ENCODE measurements around the gene HORMAD2.
"Not testable (repeated sequence)": the region's sequence is repeated elsewhere in the genome, so short reads cannot be mapped to it uniquely, and the experiment has no call there.

HORMAD2 gene

DNA sequence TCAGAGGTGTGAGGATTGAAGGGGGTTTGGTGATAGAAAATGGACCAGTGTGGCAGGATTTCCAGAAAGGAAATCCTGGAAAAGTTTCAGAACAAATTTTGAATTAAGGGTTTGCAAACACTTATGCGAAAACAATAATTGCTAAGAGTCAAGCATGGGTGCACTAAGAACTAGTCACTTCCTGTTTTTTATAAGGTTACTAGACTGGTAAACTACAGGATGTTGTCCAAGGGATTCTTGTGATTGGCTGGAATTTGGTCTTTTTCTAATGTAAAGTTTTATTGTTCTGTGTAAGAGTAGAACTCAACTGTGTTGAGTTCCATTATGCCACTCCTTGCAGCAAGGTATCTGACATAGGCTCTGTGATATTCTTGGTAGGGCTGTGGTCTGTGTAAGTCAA is 112.2 kb downstream of the HORMAD2 start:
- DNase-seq (ENCODE audit: low read depth) = no peak

DNA sequence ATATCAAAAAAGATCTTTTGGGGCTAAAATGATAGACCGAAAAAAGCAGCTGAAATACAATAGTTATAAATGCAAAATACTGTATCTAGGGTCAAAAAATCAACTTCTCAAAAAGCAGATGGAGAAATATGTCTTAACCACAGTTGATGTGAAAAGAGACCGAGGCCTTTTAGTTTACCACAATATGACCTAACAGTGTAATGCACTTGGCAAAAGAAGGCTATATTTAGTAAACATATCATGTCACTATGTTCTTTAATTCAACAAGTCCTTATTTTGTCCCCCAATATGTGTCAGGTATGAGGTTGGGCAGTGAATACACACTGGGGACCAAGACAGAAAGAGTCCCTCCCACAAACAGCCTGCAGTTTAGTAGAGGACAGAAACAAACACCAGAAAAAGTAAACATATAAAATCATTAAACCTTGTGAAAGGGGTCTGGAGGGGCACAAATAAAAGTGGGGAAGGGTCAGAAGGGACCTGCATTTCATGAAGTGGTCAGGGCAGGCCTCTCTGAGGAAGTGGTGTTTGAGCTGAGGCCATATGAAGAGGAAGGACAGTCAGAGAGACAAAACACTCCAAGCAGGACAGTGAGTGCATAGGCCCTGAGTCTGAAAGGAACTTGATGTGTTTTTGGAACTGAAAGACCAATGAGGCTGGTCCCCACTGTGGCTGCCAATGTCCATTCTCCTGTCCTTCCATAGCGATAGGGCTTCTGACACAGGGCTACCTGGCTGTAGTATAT is 112.9 kb downstream of the HORMAD2 start:
- no peak for DNase-seq (ENCODE audit: low read depth)

DNA sequence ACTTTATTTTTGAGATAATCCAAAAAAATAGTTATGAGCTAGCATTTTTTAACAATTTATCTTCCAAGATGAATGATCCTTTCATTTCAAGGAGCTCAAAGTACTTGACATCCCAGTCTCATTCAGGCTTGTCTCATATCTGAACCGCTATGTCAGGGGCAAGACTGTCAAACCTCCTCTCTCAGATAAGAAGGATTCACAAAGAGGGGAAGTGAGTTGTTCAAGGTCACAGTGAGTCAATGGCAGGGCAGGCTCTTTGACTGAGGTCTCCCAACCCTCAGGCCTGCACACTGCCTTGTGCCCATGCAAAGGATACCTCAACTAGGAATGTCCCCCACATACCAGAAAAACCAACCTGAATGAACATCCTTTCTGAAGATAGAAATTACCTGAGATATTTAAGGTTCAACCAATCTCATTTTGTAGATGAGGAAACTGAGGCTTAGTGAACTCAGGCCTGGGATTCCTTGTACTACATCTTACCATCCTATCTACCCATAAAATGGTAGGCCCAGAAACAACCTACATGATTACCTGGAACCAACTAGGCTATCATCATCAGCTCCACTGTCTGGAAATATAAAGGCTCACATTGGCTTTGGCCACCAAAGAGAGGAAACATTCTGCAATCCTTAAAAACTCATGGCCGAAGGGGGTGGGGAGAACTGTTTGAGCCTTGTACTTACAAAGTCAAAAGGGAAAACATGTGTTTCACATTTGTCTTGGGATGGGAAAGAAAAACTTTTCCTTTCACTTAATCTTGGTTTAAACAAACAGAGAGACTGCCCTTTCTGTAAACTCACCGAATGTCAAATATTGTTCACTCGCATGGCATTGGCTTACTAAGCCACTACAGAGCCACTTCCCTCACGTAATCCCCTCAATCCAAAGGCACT is 115.2 kb downstream of the HORMAD2 start:
- DNase-seq (ENCODE audit: low read depth) = no peak

DNA sequence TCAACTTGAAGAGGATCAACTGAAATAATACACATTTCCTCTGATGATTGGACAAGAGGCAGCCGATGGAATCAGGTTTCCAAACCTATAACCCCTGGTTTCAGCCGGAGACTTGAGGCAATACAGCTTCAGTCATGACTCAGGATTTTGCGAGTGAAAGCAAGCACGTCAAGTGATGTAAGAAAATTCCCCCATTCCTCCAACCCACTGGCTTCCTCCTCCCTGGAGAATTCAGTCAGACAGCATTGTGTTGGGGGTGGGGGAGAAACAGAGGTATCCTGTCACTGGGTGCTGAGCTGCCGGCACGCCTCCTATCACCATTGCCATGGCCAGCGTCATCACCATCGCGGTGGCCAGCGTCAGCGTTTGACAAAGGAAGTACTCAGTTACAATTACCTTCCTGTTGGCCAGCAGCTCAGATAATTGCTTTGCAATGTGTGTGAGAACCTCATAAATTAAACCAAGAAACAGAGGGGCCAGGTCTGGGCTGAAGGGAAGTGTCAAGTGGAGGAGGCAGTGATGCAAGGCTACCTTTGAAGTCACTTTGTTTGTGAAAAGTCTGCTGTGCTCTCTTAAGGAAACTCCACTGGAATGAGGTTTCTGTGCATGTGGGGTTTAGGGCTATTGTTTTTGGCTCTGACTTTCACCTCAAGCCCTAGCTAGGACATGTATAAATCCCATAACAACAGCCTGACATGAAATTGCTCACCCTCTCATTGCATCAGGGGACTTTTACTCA is 116.0 kb downstream of the HORMAD2 start:
- DNase-seq (ENCODE audit: low read depth) = peak; percentile 98

DNA sequence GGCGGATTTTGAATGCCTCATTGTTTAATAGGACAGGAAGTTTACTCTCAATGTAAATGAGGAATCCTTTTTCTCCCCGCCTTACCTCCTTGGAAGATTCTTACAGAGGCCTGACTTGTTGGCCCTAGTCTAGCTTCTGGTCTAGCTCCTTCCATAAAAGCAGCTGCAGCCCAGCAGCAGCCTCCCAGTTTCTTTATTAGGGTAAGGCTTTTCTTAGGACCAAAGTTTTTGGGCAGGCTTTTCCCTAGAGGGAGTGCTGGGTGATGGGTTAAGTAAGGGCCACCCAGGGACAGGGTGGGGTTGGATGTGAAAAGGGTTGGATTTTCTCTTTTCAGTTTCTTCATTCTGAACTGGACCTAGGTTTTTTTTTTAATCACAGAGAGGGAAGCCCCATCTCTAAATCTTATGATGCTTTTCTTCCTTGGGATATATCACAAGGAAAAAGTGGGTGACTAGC is 116.6 kb downstream of the HORMAD2 start:
- no peak for DNase-seq (ENCODE audit: low read depth)

DNA sequence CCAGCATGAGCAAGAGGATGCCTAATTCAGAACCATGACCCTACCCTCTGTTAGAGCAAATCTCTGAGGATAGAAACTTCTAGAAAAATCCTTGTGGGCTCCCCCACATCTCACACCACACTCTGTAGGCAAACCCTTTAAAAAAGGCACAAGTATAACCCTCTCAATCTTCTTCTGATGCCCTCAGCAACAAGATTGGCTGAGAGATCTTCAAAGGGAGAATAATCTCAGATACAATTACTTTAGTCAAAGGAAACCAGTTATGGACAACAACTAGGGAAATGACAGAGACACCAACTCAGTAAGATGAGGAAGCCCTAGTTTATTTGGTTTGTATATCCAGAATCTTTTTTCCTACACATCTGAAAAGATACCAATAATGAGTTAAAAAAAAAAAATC is 117.1 kb downstream of the HORMAD2 start:
- no peak for DNase-seq (ENCODE audit: low read depth)

DNA sequence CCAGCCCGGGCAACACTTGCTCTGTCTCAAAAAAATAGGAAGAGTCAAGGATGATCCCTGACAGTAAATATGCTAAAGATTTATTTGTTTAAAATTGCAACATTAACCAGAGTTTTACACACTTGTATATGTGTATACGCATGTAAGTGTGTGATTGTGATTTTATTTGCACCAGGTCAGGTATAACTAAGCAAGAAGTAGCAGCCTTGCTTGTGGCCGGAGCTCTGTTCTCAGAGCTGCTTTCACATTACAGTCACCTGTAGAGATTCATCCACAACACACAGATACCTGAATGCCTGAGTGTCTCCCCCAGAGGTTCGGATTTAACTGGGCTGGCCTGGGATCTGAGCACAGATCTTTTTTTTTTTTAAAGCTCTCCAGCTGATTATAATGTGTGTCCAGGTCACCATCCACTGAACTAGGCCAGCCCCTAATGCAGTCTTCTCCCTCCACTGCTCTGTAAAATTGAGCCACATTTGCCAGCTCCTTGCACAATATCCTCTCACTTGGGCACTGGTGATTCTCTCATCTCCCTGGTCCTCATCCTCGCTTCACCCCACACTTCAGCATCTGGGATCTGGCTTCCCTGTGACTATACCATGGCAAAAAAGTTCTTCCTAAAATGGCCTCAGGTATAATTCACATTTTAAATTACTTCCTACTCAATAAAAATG is 118.0 kb downstream of the HORMAD2 start:
- DNase-seq (ENCODE audit: low read depth) = no peak

DNA sequence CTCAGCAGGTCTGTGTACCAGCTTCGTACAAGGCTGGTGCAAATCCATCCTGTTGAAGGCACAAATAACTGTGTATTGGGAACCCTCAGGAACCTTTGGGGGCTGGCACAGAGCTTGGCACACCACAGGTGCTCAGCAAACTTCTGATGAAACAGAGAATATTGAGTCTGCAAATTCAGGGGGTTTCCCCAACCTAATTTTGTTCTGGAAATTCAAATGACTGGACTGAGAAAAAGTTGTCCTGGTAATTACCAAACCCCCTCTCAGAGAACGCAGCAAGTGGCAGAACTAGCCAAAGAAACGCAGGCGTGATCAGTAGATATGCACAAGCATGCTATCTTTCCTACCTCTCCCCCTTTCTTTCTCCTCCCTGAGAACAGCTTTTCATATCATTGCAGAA is 118.7 kb downstream of the HORMAD2 start:
- DNase-seq (ENCODE audit: low read depth) = no peak

DNA sequence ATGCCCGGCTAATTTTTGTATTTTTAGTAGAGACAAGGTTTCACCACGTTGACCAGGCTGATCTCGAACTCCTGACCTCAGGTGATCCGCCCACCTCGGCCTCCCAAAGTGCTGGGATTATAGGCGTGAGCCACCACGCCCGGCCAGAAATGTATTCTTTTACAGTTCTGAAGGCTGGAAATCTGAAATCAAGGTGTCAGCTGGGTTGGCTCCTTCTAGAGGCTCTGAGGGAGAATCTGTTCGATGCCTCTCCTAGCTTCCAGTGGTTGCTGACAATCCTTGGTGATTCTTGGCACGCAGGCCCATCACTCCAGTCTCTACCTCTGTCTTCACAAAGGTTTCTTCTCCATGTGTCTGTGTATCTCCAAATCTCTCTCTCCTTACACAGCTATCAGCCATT is 120.6 kb downstream of the HORMAD2 start:
- DNase-seq (ENCODE audit: low read depth) = not testable (repeated sequence)

DNA sequence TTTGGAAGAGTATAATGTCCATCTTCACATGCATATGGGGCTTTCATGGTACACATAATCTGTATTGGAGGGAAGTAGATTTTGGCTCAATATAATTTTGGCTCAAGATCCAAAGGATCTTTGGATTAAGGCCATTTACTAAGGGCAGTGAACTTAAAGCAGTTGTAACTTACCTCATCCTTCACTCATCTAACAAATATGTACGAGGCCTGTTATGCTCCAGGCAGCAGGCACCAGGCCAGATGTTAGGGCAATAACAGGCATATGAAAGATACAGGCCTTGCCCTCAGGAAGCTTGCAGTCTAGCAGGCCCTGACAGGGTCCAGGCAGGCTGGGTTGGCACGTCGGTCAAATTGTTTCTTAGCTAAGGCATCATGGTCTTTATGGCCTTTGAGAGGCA is 121.7 kb downstream of the HORMAD2 start:
- DNase-seq (ENCODE audit: low read depth) = peak; percentile 74

DNA sequence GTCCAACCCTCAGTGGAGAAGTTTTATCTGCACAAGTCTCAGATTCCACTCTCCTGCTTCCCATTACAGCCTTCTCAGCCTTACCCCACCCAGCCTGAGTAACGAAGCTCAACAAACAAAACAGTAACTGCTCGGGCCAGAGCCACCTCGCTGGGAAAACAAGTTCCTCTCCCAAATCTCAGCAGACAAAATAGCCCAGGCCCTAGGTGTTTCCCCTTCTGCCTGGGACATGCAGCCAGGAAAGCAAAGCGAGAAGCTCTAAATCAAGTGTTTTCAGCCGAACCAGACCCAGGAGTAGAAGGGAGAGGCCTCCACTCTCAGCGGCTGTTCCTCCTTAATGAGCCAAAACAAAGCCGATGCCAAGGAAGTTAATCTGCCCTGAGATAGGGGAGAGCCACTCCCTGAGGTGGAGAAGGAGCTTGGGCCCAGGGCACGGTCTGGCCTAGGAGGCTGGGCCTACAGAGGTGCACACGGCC is 122.3 kb downstream of the HORMAD2 start:
- DNase-seq (ENCODE audit: low read depth) = no peak

DNA sequence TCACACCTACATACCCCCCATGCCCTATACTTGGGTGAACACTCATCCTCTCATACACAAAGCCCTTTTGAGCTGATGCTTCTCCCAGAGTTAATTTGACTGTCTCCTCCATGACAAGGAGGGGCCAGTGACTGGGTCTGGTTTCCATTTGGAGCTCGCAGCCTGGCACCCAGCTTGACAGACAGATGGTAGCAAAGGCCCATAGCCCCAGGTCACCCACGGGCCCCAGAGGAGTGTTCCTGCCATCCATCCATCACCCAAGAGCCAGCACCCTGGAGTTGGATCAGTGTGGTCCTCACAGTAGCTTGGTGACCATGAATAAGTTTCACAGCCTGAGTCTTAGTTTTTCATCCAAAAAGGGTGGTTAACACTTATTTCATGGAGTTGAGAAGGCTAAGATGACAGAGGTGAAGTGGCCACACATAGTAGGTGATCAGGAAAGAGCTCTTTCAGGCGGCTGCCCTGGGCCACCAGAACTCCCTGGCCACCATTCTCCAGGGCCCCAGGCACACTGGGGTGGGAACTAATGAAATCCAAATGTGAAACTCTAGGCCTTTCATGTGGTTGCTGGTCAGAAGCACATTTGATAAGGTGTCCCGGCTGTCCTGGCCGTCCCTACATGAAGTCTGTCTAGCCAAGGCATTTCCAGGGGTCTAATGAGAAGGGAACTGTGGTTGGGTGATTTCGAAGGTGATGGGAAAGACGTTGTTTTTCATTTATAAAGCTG is 123.9 kb downstream of the HORMAD2 start:
- no peak for DNase-seq (ENCODE audit: low read depth)

DNA sequence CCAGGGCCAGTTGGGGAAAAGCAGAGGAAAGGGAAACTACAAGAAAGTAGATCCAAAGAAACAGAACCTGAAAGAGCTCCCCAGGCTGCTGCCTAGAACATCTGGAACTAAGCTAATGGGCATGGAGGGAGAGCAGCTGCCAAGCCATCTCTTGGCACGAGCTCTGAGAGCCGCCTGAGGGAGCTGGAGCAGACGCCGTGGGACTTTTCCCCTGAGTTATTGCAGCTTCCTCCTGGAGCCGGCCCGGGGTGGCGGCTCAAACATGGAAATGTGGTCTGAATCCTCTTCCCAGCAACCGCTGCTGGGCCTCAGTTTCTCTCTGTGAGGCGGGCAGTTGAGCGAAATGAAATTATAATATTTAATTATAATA is 124.5 kb downstream of the HORMAD2 start:
- DNase-seq (ENCODE audit: low read depth) = peak; percentile 73

DNA sequence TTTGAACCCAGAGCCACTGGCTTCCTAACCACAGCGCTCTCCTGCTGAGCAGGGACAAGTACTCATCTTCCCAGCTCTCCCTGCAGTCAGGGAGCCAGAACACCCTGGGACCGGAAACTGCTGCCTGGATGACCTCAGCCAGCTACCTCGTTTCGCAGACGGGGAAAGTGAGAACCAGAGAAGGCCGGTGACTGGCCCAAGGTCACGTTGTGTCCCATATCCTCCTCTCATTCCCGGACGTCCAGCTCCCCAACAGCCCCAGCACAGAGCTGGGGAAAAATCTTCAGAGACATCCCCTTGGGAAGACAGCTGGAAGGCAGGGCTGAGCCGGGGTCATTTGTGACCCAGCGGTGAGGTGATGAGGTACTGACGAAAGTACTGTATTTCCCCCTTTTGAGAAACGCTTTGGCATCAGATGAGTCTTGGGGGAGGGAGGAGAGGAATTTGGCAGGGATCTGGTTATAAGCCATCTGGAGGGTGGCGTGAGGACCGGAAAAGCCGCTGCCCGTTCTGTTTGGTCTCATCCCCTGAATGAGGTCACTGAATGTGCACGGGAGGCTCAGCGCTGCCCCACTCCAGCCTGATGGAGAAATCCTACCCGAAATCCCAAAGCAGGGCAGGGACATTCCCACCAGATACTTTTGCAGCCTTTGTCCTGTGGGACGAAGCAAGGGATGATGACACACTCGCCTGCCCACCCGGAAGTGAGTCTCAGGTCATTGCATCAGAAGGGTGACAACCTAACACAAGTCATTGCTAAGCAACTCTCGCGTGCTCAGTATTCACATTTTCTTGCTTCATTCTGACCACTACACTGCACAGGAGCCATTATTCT is 125.2 kb downstream of the HORMAD2 start:
- peak; percentile 84 for DNase-seq (ENCODE audit: low read depth)

DNA sequence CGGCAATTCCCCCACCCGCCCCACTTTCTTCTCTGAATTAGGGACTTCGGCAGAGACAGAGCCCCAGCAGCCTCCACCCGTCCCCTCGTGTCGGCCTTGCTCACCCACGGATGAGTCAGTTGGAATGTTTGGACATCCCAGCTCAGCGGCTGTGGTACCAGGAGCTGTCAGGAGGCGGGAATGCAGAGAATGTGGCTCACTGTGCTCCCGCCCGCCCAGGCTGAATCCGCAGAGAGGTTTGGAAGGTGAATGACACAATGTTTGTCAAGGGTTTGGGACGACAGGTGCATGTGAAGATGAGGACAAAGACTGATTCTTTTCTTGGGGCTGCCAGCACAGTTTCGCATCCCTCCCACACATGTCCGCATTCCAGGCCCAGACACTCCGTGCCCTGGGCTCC is 126.7 kb downstream of the HORMAD2 start:
- no peak for DNase-seq (ENCODE audit: low read depth)

DNA sequence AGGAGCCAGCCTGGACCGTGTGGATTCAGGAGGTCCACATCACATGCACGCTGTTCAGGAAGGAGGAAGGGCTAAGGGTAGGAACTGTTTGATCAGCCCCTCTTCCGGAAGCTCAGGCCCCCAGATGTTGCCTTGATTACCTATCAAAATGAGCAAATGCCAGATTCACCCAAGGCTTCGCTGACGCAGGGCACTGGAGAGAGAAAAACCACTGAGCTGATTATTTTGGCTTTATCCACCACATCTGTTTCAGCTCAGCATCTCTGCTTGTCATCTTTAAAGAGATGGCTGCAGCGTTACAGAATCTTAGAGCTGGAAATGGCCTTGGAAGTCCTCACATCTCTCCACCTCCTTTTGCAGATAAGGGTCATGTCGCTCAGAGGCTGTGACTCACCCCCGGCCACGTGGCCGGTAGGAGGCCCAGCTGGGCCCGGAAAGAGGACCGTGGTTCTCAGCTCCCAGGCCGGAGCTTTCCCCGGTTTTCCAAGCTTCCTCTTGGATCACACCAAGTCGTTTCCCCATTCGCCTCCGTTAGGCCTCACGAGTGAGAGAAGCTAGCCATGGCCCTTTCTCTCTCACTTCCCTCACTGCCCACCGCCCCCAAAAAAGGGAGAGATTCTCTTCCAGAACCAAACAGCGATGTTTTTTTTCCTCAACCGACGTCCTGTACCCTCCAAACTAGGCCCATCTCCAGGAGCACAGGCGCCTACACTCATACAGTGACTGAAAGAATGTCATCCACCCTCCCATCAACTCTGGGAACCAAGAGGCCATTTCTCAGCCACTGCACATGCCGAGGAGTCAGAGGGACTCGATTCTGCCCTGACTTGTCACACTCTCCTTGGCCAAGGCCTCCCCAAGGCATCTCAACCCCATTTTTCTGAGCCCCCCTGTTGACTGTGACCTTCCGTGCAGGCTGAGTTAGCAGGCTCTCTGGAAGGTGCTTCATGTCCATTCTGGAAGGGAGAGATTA is 128.7 kb downstream of the HORMAD2 start:
- DNase-seq (ENCODE audit: low read depth) = no peak

DNA sequence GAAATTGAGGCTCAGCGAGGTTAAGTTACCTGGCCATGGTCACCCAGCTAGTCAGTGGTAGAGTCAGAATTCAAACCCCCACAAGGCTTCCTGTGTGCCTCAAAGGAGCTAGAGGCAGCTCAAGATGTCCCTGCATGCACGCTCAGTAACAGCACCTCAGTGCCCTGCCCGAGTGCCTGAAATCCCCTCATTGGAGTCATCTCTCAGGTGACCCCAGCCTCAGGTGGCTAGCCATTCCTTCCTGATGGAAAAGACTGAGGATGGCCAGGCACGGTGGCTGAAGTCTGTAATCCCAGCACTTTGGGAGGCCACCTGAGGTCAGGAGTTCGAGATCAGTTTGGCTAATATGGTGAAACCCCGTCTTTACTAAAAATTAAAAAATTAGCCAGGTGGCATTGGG is 129.4 kb downstream of the HORMAD2 start:
- DNase-seq (ENCODE audit: low read depth) = no peak

DNA sequence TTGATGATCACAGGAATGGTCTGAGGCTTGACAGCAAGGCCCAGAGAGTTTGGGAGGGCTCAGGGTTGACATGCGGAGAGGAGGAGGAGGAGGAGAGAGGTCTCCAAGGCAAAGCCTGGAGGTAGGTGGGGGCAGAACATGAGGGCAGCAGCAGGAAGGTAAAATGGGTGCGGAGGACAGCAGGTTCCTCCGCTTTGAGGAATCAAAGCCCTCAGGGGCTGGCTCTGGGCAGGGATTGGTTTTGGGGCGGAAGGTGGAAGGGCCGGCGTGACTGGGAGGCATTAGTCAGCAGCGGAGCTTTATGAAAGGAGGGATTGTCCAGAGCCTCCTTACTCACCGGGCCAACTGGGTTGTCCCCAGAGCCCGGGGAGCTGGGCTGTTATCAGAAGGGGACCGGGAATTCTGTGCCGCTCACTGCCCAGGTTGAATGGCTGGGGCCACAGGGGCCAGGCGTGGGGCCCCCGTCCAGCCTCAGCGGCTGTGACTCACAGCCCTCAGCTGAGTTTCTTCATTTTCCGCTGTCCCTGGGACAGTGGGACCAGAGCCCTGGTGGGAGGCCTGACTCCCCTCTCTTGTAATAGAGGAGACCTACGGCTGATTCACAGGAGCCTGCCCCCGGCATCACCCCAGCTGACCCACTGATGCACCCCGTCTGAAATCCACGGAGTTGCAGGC is 130.1 kb downstream of the HORMAD2 start:
- DNase-seq (ENCODE audit: low read depth) = no peak

All from fibroblast of the conjunctiva (primary cell).